ENCODE results near the gene INPP5D. TPM values are rescaled to one million over a fixed set of nuclear protein-coding genes. Genes with fewer than 3 reads are reported as not detected.
"Not testable (repeated sequence)": the region's sequence is repeated elsewhere in the genome, so short reads cannot be mapped to it uniquely, and the experiment has no call there.

The INPP5D gene
- total RNA-seq, 1 donor, result 302 TPM

DNA sequence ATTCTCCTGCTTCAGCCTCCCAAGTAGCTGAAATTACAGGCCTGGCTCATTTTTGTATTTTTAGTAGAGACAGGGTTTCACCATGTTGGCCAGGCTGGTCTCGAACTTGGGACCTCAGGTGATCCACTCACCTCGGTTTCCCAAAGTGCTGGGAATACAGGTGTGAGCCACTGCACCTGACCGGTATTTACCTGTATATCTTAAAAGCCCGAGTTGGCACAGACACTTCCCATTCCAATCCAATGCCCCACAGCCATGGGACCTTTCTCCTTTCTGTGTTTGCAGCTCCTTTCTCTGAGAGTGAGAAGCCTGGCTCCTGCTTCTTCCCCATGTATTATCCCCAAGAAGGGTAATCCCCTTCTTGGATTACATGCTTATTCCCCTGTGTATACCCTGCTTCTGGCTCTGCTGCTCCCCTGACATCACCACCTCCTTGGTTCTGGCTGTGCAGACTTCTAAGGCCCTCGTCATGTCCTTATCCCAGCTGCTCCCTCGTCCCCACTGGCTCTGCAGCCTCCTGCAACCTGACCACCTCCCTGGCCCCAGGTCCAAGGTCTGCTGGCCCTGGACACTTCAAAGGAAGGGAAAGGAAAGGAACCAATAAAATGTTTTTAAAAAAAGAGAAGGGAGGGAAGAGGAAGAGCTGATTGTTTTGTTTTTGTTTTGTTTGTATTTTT lies 52.8 kb downstream of the INPP5D start:
- no peak for DNase-seq (ENCODE audit: low read depth in 2 of 3, low spot score in 2 of 3)

DNA sequence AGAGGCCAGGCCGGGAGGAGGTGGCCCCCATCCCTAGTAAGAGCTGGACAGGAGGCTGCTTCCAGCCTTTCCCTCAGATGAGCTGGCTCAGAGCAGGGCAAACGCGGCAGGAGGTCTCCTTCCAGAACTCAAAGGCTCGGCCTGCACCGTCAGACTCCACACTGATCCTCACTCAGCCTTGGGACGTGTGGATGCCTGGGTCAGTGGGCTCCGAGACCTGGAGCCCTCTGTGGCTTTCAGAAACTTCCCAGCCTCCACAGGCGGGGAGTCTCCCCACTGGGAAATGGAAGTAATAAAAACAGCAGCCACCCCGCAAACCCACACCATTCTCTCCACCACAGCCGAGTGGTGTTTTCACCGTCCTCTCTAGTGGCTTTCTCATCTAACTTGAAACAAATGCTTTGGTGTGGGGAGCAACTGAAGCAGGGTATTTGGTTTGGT lies 54.3 kb downstream of the INPP5D start:
- no peak for DNase-seq (ENCODE audit: low read depth in 2 of 3, low spot score in 2 of 3)

DNA sequence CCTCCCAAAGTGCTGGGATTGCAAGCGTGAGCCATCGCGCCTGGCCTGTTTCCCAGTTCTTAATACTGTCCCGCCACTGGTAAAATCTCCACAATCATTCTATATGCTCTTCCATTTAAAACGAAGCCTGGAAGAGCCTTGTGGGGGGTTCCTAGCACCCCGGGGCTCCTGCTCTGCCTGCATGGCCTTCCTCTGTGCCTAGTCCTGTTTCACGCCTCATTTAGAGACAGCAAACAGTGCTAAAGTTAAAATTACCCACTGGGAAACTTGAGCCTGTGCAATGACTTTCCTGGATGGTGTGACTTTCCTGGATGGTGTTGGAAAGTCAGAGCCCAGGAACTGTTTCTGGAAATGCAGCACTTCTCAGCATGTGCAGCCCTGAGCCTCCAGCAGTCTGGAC lies 55.0 kb downstream of the INPP5D start:
- no peak for DNase-seq (ENCODE audit: low read depth in 2 of 3, low spot score in 2 of 3)

DNA sequence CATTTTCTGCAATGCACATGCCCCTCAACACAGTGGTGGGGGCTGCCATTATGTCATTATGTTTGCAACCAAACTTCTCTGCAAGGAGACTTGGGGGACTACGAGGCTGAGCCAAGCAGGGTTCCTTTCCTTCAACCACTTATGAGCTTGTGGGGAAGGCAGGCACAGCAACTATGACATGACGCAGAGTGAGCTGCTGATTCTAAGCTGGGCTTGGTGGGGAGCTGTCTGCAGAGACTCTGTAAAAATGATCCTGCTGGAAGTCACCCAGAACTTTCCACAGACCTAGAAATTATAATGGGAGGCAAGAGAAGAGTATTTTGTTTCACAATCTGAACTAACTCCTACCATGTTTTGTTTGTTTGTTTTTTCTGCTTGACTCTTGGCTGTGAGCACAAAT lies 55.6 kb downstream of the INPP5D start:
- no peak for DNase-seq (ENCODE audit: low read depth in 2 of 3, low spot score in 2 of 3)

DNA sequence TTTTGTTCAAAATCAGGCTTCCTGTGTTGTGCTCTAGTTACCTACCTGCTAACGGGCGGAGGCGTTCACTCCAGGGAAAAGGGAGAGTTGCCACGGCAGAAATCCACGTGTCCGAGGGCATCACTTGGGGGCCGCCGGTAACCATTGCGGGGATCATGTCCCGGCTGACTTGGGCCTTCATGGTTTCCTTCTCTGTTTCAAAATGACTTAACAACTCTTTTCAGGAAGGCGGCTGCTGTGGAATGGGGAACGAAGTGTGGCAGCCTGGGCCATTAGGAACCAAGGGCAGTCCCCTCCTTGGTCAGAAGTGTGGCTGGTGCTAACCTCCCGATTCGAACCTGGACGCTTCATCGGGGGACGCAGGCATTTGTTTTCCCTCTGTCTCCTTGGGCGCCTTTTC lies 56.8 kb downstream of the INPP5D start:
- no peak for DNase-seq (ENCODE audit: low read depth in 2 of 3, low spot score in 2 of 3)

DNA sequence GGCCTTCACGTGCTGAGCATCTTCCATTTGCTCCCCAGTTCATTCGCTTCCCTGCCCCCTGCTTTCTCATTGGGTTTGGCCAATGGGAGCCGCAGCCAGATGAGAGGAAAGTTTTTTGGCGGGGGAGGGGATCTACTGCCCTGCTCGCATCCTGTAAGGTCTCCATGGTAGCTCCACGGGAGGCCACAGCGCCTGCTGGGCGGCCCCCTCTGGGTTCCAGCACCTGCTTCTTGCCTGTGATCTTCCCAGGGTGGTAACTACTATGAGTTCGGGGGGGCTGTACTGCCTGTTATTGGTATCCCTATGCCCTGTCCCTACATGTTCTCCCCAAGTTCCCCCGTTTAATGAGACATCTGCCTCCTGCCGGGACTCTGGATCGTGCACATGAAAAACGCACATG lies 57.2 kb downstream of the INPP5D start:
- DNase-seq (ENCODE audit: low read depth in 2 of 3, low spot score in 2 of 3), result no peak

DNA sequence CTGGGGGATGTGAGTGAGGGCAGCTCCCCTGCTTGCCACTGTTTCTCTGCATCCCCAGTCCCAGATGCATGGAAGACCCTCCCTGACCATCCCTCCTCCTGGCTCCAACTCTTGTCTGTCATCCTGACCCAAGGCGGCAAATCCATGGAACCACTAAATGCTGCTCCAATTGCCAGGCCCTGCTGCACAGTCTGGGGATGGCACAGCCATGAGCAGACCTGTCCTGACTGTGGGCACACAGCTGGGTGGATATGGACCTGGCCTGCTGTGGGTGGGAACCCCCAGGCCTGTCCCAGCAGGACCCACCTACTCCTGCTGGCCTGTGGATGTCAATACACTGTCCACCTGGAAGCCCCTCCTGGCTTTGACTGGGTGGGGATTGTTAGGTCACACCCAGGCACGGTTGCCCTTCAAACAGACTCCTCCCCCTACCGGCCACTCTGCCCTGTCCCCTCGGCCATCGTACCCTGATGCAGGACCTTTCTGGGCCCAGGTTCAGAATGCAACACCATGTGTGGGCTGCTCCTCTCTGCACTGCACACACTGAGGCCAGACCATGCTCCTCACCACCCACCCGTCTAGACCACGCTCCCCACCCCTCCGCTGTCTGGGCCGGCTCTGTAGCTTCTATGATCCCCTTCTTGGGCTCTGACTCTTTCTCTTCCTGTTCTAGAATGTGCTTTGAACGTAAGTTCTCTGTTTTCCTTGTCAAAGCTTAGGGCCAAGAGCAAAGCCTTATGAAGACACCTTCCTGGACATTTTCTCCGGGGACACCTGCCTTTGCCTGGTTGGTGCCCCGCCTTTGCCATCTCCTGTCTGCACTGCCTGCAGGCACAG lies 57.9 kb downstream of the INPP5D start:
- DNase-seq (ENCODE audit: low read depth in 2 of 3, low spot score in 2 of 3), result no peak

DNA sequence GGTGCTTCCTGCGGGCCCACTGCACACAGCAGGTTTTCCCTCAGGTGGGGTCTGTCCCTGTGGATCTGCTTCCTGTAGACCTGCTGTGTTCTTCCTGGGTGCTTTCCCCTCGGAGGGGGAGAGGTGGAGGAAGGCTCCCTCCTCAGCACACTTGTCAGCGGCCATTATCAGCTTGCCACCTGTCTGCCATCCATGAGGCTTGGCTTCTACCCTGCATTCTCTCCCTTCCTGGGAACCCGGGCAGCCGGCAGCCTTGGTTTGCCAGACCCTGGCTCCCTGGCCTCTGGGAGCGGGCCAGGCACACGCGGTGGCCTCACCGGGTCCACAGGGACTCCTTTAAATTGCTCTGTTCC lies 58.5 kb downstream of the INPP5D start:
- DNase-seq (ENCODE audit: low read depth in 2 of 3, low spot score in 2 of 3), result no peak

DNA sequence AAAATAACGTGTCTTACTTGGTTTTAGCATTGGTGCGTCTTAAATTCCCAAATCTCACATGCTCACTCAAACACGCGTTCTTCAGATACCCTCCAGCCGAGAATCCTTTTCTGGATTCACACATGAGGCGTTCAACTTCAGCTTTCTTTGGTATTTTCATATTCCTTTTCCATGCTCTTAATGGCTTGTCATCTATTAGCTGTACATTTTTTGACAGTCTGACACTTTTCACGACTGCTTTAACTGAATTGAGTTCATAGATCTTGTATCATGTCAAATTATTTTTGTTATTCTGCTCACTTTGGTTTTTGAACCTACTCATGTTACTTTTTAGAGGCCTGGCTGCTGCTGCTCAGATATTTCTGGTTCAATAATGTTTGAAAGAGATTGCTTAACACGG lies 59.0 kb downstream of the INPP5D start:
- DNase-seq (ENCODE audit: low read depth in 2 of 3, low spot score in 2 of 3), result no peak

DNA sequence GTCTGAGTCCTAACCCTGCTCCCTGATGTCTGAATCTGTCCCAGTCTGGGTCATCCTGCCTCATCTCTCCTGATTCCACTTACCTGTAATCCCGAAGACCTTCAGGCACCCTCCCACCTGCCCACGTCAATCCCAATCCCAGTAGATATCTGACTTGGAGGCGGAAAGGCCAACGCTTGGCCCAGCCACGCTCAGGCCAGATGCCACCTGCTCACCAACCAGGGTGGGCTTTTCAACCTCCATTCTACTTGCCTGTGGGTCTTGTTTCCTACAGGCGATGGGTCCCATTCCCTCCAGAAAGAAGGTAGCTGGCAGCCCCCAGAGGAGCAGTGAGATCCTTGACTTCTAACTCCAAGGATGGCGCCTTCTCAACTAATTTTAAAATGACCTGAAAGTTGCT lies 59.7 kb downstream of the INPP5D start:
- no peak for DNase-seq (ENCODE audit: low read depth in 2 of 3, low spot score in 2 of 3)

DNA sequence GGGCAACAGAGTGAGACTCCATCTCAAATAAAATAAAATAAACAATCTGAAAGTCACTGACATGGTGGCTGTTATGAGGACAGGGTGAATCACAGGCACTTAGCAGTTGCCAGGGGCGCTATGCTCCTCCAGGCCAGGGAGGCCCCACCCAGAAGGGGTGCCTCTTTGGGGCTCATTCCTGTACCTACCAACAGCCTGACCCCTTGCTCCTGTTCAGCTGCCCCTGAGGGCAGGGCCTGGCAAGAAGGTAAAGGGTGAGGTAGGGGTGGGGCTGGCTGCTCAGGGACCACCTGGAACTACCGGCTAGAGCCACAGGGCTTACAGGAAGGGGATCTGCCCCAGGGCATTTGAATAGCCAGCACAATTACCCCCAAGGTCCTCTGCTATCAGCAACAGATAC lies 60.3 kb downstream of the INPP5D start:
- DNase-seq (ENCODE audit: low read depth in 2 of 3, low spot score in 2 of 3), result no peak

DNA sequence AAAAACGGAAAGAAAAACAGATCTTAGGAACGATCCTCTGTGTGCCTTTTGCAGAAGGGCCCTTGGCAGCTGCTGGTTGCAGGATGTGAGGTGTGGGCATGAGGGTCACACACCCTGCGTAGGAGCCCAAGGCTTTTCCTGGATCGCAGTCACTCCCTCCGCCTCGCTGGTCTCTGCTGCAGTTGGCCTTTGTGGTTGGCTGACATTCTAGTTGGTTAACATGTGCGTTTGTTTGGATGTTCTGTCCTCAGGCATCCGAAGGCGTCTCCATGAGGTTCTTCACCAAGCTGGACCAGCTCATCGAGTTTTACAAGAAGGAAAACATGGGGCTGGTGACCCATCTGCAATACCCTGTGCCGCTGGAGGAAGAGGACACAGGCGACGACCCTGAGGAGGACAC lies 61.7 kb downstream of the INPP5D start:
- DNase-seq (ENCODE audit: low read depth in 2 of 3, low spot score in 2 of 3), result no peak

DNA sequence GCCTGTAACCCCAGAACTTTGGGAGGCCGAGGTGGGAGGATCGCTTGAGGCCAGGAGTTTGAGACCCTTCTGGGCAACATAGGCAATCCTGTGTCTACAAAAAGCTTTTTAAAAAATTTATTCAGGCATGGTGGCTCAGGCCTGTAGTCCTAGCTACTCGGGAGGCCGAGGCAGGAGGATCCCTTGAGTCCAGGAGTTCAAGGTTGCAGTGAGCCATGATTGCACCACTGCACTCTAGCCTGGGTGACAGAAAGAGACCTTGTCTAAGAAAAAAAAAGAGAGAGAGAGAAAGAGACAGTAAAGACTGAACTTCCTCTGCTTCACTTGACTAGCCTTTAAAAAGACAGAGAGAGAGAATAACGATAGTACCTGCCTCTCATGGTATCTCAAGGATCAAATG lies 62.4 kb downstream of the INPP5D start:
- DNase-seq (ENCODE audit: low read depth in 2 of 3, low spot score in 2 of 3), result no peak

DNA sequence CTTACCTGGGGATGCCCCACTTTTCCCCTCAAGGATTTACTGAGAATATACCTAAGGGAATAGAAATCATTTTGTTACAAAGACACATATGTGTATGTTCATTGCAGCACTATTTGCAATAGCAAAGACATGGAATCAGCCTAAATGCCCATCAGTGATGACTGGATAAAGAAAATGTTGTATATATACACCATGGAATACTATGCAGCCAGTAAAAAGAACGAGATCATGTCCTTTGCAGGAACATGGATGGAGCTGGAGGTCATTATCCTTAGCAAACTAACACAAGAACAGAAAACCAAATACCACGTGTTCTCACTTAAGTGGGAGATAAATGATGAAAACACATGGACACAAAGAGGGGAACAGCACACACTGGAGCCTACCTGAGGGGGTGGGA lies 63.4 kb downstream of the INPP5D start:
- not testable (repeated sequence) for DNase-seq (ENCODE audit: low read depth in 2 of 3, low spot score in 2 of 3)

DNA sequence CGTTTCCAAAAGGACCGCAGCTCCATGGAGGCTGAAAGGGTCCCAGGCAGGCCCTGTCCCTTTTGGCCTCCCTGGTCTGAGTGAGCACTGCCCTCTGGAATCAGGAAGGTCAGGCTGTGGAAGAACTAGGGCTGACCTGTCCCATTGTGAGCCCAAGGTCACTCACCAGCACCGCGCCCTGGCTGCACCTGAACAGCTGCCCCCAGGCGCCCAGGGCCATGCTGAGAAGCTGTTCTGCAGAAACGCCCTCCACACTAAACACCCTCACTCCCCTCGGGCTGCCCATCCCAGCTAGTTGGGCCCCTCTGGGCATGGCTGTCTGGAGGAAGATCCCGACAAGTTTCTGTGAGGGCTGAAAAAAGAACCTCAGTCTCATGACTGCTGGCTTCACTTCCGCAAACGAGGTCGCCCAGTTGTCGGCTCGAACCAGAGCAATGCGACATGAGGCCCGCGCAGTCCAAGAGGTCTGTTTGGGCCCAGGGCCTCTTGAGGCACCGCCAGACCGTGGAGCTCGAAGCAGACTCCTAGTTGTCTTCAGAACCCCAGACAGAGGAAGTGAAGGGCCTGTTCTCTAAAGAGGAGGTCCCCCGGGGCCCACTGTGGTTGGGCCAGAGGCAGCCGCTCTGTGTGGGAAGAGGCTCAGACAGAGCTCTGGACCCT lies 64.4 kb downstream of the INPP5D start:
- no peak for DNase-seq (ENCODE audit: low read depth in 2 of 3, low spot score in 2 of 3)

DNA sequence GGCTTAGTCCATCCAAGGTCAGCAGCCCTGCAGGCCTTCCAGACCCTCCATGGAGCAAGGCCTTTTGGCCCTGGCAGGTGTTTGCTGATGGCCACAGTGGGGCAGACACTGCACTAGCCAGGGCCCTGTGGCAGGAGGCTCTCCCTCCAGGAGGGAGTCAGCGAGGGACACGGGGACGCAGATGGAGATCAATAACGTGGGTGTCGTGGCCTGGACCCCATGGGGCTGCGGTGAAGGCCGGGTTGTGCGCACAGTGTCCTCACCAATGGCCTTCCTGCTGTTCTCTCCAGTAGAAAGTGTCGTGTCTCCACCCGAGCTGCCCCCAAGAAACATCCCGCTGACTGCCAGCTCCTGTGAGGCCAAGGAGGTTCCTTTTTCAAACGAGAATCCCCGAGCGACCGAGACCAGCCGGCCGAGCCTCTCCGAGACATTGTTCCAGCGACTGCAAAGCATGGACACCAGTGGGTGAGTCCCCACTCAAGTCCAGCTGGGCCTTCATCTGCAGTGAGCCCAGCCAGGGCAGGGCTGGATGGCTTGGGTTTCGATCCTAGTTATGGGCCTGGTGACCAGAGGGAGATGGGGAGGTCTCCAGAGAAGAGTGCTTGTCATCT lies 65.4 kb downstream of the INPP5D start:
- no peak for DNase-seq (ENCODE audit: low read depth in 2 of 3, low spot score in 2 of 3)

DNA sequence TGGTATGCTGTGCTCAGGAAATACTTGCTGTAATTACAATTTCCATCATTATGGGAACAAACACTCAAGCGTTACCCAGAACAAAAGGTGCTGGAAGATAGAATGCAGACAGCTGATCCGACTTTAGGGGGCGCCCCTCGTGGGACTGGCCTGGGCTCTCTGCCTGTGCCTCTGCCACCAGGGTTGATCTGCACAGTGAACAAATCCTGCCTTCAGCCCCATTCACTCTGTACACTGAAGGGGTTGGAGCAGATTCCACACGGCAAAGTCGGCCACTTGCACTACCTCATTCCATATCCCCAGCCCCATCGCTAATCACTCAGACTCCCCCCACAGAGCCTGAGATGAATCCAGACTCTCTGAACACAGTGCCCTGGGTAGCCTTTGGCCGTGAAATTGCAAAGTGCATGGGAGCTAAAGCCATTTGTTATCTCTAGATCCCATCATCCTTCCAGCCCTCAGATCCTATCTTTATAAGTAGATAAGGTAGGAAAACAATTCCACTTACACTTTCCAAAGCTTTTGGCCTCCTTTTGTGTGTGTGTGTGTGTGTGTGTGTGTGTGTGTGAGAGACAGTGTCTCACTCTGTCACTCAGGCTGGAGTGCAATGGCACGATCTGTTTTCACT lies 69.3 kb downstream of the INPP5D start:
- no peak for DNase-seq (ENCODE audit: low read depth in 2 of 3, low spot score in 2 of 3)

DNA sequence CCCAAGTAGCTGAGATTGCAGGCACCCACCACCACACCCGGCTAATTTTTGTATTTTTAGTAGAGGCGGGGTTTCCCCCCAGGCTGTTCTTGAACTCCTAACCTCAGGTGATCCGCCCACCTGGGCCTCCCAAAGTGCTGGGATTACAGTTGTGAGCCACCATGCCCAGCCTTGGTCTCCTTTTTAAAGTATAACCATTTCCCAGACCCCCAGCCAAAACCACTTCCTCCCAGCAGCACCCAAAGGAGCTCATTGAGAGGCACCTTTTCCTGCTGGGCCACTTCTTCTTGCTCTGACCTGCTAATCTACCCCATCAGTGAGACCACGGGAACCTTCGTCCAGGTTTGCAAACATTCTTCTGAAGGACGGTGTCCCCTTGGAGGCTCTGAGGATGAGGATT lies 69.9 kb downstream of the INPP5D start:
- DNase-seq (ENCODE audit: low read depth in 2 of 3, low spot score in 2 of 3), result no peak

DNA sequence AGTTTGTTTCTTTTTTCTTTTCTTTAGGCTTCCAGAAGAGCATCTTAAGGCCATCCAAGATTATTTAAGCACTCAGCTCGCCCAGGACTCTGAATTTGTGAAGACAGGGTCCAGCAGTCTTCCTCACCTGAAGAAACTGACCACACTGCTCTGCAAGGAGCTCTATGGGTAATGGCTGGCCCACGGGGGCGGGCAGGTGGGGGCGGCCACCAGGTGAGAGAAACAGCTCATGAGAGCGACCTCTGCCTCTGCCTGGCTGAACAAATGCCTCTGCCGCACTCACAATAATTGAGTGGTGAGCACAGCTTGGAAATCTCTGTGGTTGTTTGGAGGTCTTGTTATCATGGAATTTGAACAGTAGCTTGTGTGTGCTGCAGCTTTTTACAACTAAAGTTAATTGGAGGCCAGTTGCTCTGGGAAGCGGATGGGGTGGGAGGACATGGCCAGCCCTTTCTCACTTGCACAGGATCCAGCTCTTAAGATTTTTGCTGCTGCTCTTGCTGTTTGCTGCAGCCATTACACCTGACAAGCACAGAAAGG lies 70.4 kb downstream of the INPP5D start:
- DNase-seq (ENCODE audit: low read depth in 2 of 3, low spot score in 2 of 3), result no peak

DNA sequence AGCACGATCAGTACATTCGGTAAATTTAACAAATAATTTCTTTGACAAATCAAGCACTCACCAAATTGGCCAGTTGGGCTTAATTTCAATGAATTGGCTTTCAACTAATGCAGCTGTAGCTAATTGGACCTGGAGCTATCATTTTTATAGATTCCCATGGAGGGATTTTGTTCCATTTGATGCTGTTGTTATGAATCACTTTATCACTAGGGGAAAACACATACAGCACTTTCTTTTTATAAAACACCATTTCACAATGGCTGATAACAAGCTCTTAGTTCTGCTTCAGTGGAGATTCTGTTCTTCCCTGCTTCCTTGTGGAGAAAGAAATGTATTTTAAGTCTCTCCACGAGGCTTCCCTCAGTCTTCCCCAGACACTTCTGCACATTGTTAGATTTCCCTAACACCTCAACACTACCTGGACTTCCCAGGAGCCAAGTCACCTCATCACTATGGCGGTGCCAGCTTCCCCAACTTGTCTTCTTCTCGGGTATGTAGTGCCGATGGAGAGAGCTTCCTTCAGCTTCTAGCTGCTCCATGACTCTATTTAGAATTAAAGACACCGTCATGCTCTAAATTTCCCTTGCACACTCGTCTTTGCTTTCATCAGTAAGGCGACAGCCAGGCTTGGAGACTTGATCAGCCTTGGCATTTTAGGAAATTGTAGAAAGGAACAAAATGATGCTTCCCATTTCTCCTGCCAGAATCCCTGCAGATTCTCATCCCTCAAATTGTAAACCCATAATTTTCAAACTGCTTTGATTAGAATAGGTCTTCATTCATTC lies 72.0 kb downstream of the INPP5D start:
- no peak for DNase-seq (ENCODE audit: low read depth in 2 of 3, low spot score in 2 of 3)

Data from hematopoietic multipotent progenitor cell (in vitro differentiated cells).